K562 (cell line): Measurements from ENCODE around the gene STK25. TPM values are rescaled to one million over a fixed set of nuclear protein-coding genes. Genes with fewer than 3 reads are reported as not detected.
"Not testable (repeated sequence)": the region's sequence is repeated elsewhere in the genome, so short reads cannot be mapped to it uniquely, and the experiment has no call there.

Experiments used
- ATAC-seq: fragments of 200-7000 bp; cut with Tn5 transposase; 3 replicates; pipeline ENCODE4 v1.9.1; 2020; ENCODE audit warnings: moderate library complexity
- BruUV-seq: library from RNA; stranded (reverse); fragments of 400-500 nt; replicated peaks from 2 replicates; lab custom pipeline; 2021; lab: Mats Ljungman, UMichigan
- CTCF ChIA-PET: fragments of 300-600 bp; formaldehyde crosslinking; extraction: SDS; loops from one replicate; lab custom pipeline; 2021; ENCODE audit warnings: low intra/inter-chr PET ratio; lab: Yijun Ruan, JAX
- POLR2A ChIA-PET: fragments of 300-600, 350-650 bp; sonication (Branson Sonifier 250); formaldehyde crosslinking; extraction: SDS; loops from one replicate; lab custom pipeline; 2021; ENCODE audit warnings: antibody characterized with exemption, inconsistent platforms; lab: Yijun Ruan, JAX
- DNase-seq, 4 experiments: peaks; one replicate each; pipeline versions ENCODE4 v3.0.0 to v3.0.0-alpha.2; 2011 to 2018; ENCODE audit warnings: low spot score in 3 of 4, mixed read lengths in 3 of 4; ENCODE audit errors: extremely low read depth in 1 of 4
- FAIRE-seq: peaks from 2 replicates; lab custom pipeline; 2011; peaks lifted over from hg19 to GRCh38; lab: Jason Lieb, UNC
- H2AFZ ChIP-seq: 2 replicates; pipeline ENCODE4 v1.6.0; 2011; ENCODE audit warnings: low read depth, low read length, control low read depth, inconsistent platforms
- H3K27ac ChIP-seq: fragments of 200-600 bp; 3 replicates; pipeline ENCODE4 v1.8.0; 2011; ENCODE audit warnings: low read depth, mild to moderate bottlenecking, control low read depth, inconsistent platforms, low read length, moderate library complexity, mixed read lengths; ENCODE audit errors: extremely low read depth
- H3K27me3 ChIP-seq, 2 experiments: fragments of 300-600 bp in 1 of 2; 2 replicates in 1 of 2; 3 replicates in 1 of 2; pipeline versions ENCODE4 v1.6.0 to v1.8.0; 2011; ENCODE audit warnings: inconsistent platforms in 2 of 2, low read length in 2 of 2, mild to moderate bottlenecking in 1 of 2, mixed read lengths in 1 of 2, moderate library complexity in 1 of 2; ENCODE audit not compliant: control insufficient read depth in 2 of 2, insufficient read depth in 2 of 2
- H3K36me3 ChIP-seq: fragments of 300-600 bp; 3 replicates; pipeline ENCODE4 v1.8.0; 2011; ENCODE audit warnings: mild to moderate bottlenecking, low read length, inconsistent platforms; ENCODE audit not compliant: control insufficient read depth, insufficient read depth
- H3K4me1 ChIP-seq, 2 experiments: fragments of 200-600 bp in 1 of 2; replicated peaks in 1 of 2; 2 replicates in 1 of 2; 3 replicates in 1 of 2; pipeline versions ENCODE4 v1.5.1 to v1.8.0; 2011; ENCODE audit warnings: inconsistent platforms in 2 of 2, low read length in 2 of 2, mild to moderate bottlenecking in 1 of 2, mixed read lengths in 1 of 2, moderate library complexity in 1 of 2; ENCODE audit not compliant: control insufficient read depth in 2 of 2, insufficient read depth in 2 of 2
- H3K4me2 ChIP-seq: 2 replicates; pipeline ENCODE4 v1.6.1; 2011; ENCODE audit warnings: low read length, control low read depth, inconsistent platforms, mixed read lengths; ENCODE audit not compliant: insufficient read depth
- H3K4me3 ChIP-seq: fragments of 200-600 bp; sonication (generic), shearing (Covaris generic); 2 replicates; pipeline ENCODE4 v1.5.1; 2016; ENCODE audit warnings: control low read depth, inconsistent platforms
- H3K79me2 ChIP-seq: fragments of 200-600 bp; 3 replicates; pipeline ENCODE4 v1.8.0; 2011; ENCODE audit warnings: low read length, inconsistent platforms; ENCODE audit not compliant: control insufficient read depth, insufficient read depth
- H3K9ac ChIP-seq, 2 experiments: 2 replicates each; pipeline versions ENCODE4 v1.6.0 to v1.6.1; 2011; ENCODE audit warnings: low read depth in 2 of 2, low read length in 2 of 2, control low read depth in 1 of 2, inconsistent platforms in 1 of 2, mild to moderate bottlenecking in 1 of 2, mixed read lengths in 1 of 2; ENCODE audit not compliant: insufficient read depth in 1 of 2
- H3K9me1 ChIP-seq: one replicate; pipeline ENCODE4 v1.6.0; 2011; ENCODE audit warnings: inconsistent platforms, mild to moderate bottlenecking, low read length, moderate library complexity; ENCODE audit not compliant: control insufficient read depth, insufficient read depth
- H3K9me3 ChIP-seq: replicated peaks from 2 replicates; pipeline ENCODE4 v1.5.1; 2011; ENCODE audit warnings: low read depth, low read length, inconsistent platforms; ENCODE audit not compliant: control insufficient read depth, insufficient read depth
- H4K20me1 ChIP-seq: replicated peaks from 2 replicates; pipeline ENCODE4 v1.6.1; 2011; ENCODE audit warnings: low read length, inconsistent platforms, mixed read lengths; ENCODE audit not compliant: control insufficient read depth, insufficient read depth
- ATF3 ChIP-seq, 2 experiments: fragments of 450-650 bp in 1 of 2; sonication (generic) in 1 of 2; formaldehyde crosslinking in 1 of 2; IDR thresholded peaks in 1 of 2; conservative IDR thresholded peaks in 1 of 2; 2 replicates each; pipeline versions ENCODE4 v1.6.1 to v1.8.1; 2016 to 2023; ENCODE audit warnings: mild to moderate bottlenecking in 2 of 2, moderate library complexity in 2 of 2, inconsistent platforms in 1 of 2, missing genetic modification reagents in 1 of 2
- C11orf30 ChIP-seq: fragments of 450-650 bp; IDR thresholded peaks from 2 replicates; pipeline ENCODE4 v1.6.1; 2016; ENCODE audit warnings: low read depth, mild to moderate bottlenecking
- CREM ChIP-seq: IDR thresholded peaks from 2 replicates; pipeline ENCODE4 v1.6.1; 2014; ENCODE audit warnings: antibody characterized with exemption, low read depth
- HIVEP1 ChIP-seq: fragments of 250-450 bp; sonication (Bioruptor Pico); IDR thresholded peaks from 2 replicates; pipeline ENCODE4 v1.4.0; 2020; ENCODE audit warnings: mild to moderate bottlenecking
- JUNB ChIP-seq: fragments of 450-650 bp; formaldehyde crosslinking; conservative IDR thresholded peaks from 2 replicates; pipeline ENCODE4 v1.4.0; 2020; ENCODE audit warnings: mild to moderate bottlenecking
- MCM5 ChIP-seq: fragments of 450-650 bp; IDR thresholded peaks from 2 replicates; pipeline ENCODE4 v1.6.1; 2016; ENCODE audit warnings: low read depth
- MYC ChIP-seq, 2 experiments: fragments of 250-450 bp in 1 of 2; sonication (Bioruptor Pico) in 1 of 2; IDR thresholded peaks; 2 replicates each; pipeline versions ENCODE4 v1.5.1 to v1.6.1; 2012 to 2021; ENCODE audit warnings: low read depth in 2 of 2, borderline replicate concordance in 1 of 2, improper control_type of control experiment in 1 of 2, low read length in 1 of 2, mild to moderate bottlenecking in 1 of 2, moderate library complexity in 1 of 2
- PTTG1 ChIP-seq: fragments of 450-650 bp; IDR thresholded peaks from 2 replicates; pipeline ENCODE4 v1.6.1; 2016; ENCODE audit warnings: low read depth, mild to moderate bottlenecking, missing genetic modification characterization, missing compliant biosample characterization
- PURB ChIP-seq: sonication (generic); formaldehyde crosslinking; IDR thresholded peaks from 2 replicates; pipeline ENCODE4 v1.9.0; 2021; ENCODE audit warnings: low read depth, mild to moderate bottlenecking, missing genetic modification reagents
- U2AF1 ChIP-seq: fragments of 200-400 bp; formaldehyde crosslinking; optimal IDR thresholded peaks from 2 replicates; pipeline ENCODE3; 2017; ENCODE audit warnings: mild to moderate bottlenecking, low read depth, low read length, moderate library complexity
- ZNF41 ChIP-seq: fragments of 250-450 bp; sonication (Bioruptor Pico); conservative IDR thresholded peaks from 2 replicates; pipeline ENCODE4 v1.4.0; 2020; ENCODE audit warnings: mild to moderate bottlenecking
- whole genome bisulfite sequencing: fragments of 100-300 bp; shearing (Covaris generic); methylation state at CpG from one replicate; pipeline ENCODE4 v1.1.6; 2016; ENCODE audit warnings: low coverage, mixed read lengths; ENCODE audit not compliant: insufficient coverage; ENCODE audit errors: missing lambda C conversion rate; 5-methylcytosine and 5-hydroxymethylcytosine counted together
- in situ Hi-C: fragments of 300-500 bp; cut with MboI; formaldehyde crosslinking; loops from 4 replicates; pipeline ENCODE4 v1.15.0; 2018; ENCODE audit warnings: inconsistent platforms, mixed read lengths
- intact Hi-C: fragments of 100-400 bp; cut with micrococcal nuclease; formaldehyde crosslinking; loops from 2 replicates; pipeline ENCODE4 v1.14.2; 2022
- polyA plus RNA-seq, 8 experiments: library from polyadenylated mRNA; depleted of rRNA in 4 of 8; stranded (reverse) in 5 of 8; unstranded in 3 of 8; fragments of >200 nt; fragmentation: Nextera tagmentation in 2 of 8; fragmentation: Illumina TruSeq in 1 of 8; extraction: Ambion mirVana in 2 of 8; extraction: Trizol in 1 of 8; gene quantifications; 2 replicates each; pipeline versions ENCODE4 v1.2.1 to v1.2.3, GENCODE V29; 2011 to 2014; ENCODE audit warnings: inconsistent platforms in 1 of 8, missing spikeins in 1 of 8
- total RNA-seq, 7 experiments: library from RNA; depleted of rRNA in 6 of 7; stranded (reverse); fragments of >200 nt in 6 of 7; fragmentation: Illumina TruSeq in 2 of 7; extraction: Trizol in 2 of 7; gene quantifications; 2 replicates each; pipeline versions ENCODE4 v1.2.1 to v1.2.3, GENCODE V29; 2011 to 2021; ENCODE audit warnings: low replicate concordance in 1 of 7

STK25 gene
- total and polyA plus RNA-seq, 9 of the 15 experiments (the other 6 are each of a cell fraction or from before 2014, with no cell fraction given) = 5.4 to 177 (median 116) TPM

DNA sequence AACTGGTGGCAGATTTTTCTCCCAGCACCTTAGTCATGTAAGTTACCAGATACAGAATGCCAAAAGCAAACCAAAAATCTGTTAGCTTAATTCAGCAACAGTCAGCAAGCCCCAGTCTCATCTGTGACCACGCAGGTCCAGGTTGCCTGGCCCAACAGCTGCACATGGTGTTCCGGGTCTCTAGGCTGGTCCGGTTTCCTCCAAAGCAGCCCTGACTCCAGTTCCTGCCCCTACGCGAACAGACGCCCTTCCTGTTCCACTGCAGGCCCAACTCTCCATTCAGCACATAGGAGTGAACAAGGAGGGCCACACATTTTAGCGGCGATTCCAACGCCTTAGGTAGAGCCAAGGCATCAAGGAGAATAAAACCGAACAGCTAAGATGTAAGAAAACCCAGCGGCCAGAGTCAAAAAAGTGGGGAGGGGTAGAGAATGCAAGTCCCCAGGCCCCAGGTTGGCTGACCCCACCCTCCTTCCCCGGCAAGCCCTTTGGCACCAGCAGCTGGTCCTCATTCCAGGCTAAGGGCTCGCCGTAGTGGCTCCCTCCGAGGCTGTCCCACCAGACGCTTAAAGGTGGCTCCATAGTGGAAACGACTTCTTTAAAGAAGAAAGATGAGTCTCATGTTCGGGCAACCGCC lies 1.5 kb downstream of the STK25 start:
- WGBS = 14% methylated on average over 16 of the region's 19 CpGs
- H2AFZ ChIP-seq = no peak overlapping the region
- BruUV-seq = TSS peak; percentile 54
- no peak for ATAC-seq
- CTCF ChIA-PET = no interaction called here
- H3K9ac ChIP-seq = peak overlapping the region; percentile 74 to 96
- no peaks in the 10 kb centered on the region for H4K20me1 ChIP-seq
- H3K79me2 ChIP-seq = peaks cover 52% of the 10 kb centered on the region
- H3K9me3 ChIP-seq = no peaks in the 10 kb centered on the region
- peak overlapping the region; percentile 75 for H3K4me3 ChIP-seq
- intact Hi-C loops = no loop called here
- peaks cover 3% of the 10 kb centered on the region for H3K9me1 ChIP-seq
- peaks cover 13 to 39% of the 10 kb centered on the region in 2 experiments; a peak in 4 of 5 replicates for H3K4me1 ChIP-seq
- no peaks in the 10 kb centered on the region for H3K27me3 ChIP-seq
- FAIRE-seq = no peak
- peak in 1 of 4 experiments; percentile 21 for DNase-seq
- TF ChIP-seq CREM (no peak), ATF3 (IDR thresholded peaks at IDR 0.05) (no peak), ATF3 (CRISPR knock-in tag; conservative IDR thresholded peaks at IDR 0.05) (no peak), C11orf30 (no peak), ZNF41 (CRISPR knock-in tag) (no peak), MCM5 (no peak), PURB (no peak), JUNB (CRISPR knock-in tag) (no peak), U2AF1 (no peak), PTTG1 (tag) (no peak), HIVEP1 (CRISPR knock-in tag) (no peak), MYC (IDR thresholded peaks at IDR 0.05; ENCODE audit: low read depth, low read length) (no peak), MYC (CRISPR knock-in tag; IDR thresholded peaks at IDR 0.05; ENCODE audit: borderline replicate concordance, low read depth) (no peak)
- TF ChIP-seq, all 486 proteins: peak for 0
- H3K36me3 ChIP-seq = peaks cover 19% of the 10 kb centered on the region; the same call in 2 of the 3 replicates
- H3K27ac ChIP-seq = peak overlapping the region; percentile 28; the same call in 2 of the 3 replicates
- peak overlapping the region; percentile 84 for H3K4me2 ChIP-seq
- POLR2A ChIA-PET = interaction anchor here (0.7 to 2.0 kb wide), 3 partner anchors 14 to 36 kb away, joined by 3 to 4 read pairs (median 4); no protein-coding TSS in a partner anchor
- in situ Hi-C loops = no loop called here

GRCh38 chr2:241506317-241506716 lies 2.1 kb downstream of the STK25 start:
- H4K20me1 ChIP-seq, H3K9me3 ChIP-seq, DNase-seq, intact Hi-C loops, H3K27me3 ChIP-seq, in situ Hi-C loops, H2AFZ ChIP-seq, H3K9me1 ChIP-seq, CTCF ChIA-PET, H3K4me2 ChIP-seq, FAIRE-seq, ATAC-seq, BruUV-seq, H3K27ac ChIP-seq: not testable (repeated sequence)
- H3K9ac ChIP-seq = peak overlapping the region in 1 of 2 experiments; percentile 85; a peak in 1 of 4 replicates
- H3K79me2 ChIP-seq = peaks cover 52% of the 10 kb centered on the region
- H3K4me3 ChIP-seq = peak overlapping the region; percentile 75; the same call in 1 of the 2 replicates
- H3K36me3 ChIP-seq = peaks cover 22% of the 10 kb centered on the region; the same call in 2 of the 3 replicates
- peaks cover 13 to 39% of the 10 kb centered on the region in 2 experiments; a peak in 4 of 5 replicates for H3K4me1 ChIP-seq
- WGBS = 86% methylated on average over 10 of the region's 11 CpGs
- POLR2A ChIA-PET = interaction anchor here (0.7 to 2.0 kb wide), 3 partner anchors 14 to 37 kb away, joined by 3 to 4 read pairs (median 3); no protein-coding TSS in a partner anchor
